ENCODE measurements around the gene CLDN16.

Gene CLDN16

GRCh38 chr3:190384309-190384756 lies 3.6 kb upstream of the CLDN16 start:
- peak; percentile 48 for DNase-seq (ENCODE audit: low spot score)
- TF ChIP-seq, protein P1, sequence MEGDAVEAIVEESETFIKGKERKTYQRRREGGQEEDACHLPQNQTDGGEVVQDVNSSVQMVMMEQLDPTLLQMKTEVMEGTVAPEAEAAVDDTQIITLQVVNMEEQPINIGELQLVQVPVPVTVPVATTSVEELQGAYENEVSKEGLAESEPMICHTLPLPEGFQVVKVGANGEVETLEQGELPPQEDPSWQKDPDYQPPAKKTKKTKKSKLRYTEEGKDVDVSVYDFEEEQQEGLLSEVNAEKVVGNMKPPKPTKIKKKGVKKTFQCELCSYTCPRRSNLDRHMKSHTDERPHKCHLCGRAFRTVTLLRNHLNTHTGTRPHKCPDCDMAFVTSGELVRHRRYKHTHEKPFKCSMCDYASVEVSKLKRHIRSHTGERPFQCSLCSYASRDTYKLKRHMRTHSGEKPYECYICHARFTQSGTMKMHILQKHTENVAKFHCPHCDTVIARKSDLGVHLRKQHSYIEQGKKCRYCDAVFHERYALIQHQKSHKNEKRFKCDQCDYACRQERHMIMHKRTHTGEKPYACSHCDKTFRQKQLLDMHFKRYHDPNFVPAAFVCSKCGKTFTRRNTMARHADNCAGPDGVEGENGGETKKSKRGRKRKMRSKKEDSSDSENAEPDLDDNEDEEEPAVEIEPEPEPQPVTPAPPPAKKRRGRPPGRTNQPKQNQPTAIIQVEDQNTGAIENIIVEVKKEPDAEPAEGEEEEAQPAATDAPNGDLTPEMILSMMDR (IDR thresholded peaks at IDR 0.05; ENCODE audit: extremely low read depth, insufficient read depth, missing control alignments): peak; percentile 48
- in situ Hi-C loops (cut with MboI; ENCODE audit: low pct_unique_long_range_greater_than_20kb, low sequenced_read_pairs, unreplicated experiment): no loop called here

GRCh38 chr3:190385731-190386688 lies 2.0 kb upstream of the CLDN16 start:
- no peak for DNase-seq (ENCODE audit: low spot score)
- in situ Hi-C loops (cut with MboI; ENCODE audit: low pct_unique_long_range_greater_than_20kb, low sequenced_read_pairs, unreplicated experiment): no loop called here
- TF ChIP-seq, protein P1 (IDR thresholded peaks at IDR 0.05; ENCODE audit: extremely low read depth, insufficient read depth, missing control alignments): no peak

DNA sequence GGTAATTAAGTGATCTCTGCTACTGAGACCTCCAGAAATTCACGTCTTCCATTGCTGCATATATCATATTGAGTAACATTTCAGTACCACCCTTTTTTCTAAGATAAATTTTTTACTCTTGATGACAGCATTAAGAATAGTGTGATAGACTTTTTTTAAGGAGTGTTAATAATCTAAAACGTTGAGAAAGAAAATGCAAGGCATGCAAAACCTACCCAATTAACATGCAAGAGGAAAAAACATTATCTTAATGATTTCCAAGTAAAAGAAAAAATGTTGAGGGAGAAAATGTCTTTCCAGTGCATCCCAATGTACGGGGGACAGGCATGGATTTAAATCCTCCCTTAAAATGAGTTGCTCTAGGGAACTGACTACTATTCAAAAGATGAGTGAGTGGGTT lies 740 bp downstream of the CLDN16 start:
- in situ Hi-C loops (cut with MboI; ENCODE audit: low pct_unique_long_range_greater_than_20kb, low sequenced_read_pairs, unreplicated experiment): no loop called here
- TF ChIP-seq, protein P1 (IDR thresholded peaks at IDR 0.05; ENCODE audit: extremely low read depth, insufficient read depth, missing control alignments): no peak
- no peak for DNase-seq (ENCODE audit: low spot score)

GRCh38 chr3:190396001-190396400 lies 8.0 kb downstream of the CLDN16 start:
- TF ChIP-seq, protein P1 (IDR thresholded peaks at IDR 0.05; ENCODE audit: extremely low read depth, insufficient read depth, missing control alignments): no peak
- no peak for DNase-seq (ENCODE audit: low spot score)
- in situ Hi-C loops (cut with MboI; ENCODE audit: low pct_unique_long_range_greater_than_20kb, low sequenced_read_pairs, unreplicated experiment): no loop called here

DNA sequence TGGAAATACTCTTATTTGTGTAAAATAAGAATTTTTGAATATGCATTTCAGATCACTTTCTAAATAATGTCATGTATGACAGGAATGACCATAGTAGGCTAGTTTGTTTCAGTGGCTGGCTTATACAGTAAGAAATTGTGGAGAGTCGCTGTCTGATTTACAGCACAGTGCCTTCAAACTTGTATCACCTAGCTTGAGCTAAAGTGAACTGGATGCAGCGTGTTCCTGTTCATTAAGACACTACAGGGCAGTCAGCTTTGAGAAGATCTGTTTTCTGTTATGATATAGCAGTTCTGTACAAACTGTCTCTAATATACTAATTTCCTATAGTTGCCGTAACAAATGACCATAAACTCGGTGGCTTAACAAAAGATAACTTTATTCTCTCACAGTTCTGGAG lies 9.9 kb downstream of the CLDN16 start:
- in situ Hi-C loops (cut with MboI; ENCODE audit: low pct_unique_long_range_greater_than_20kb, low sequenced_read_pairs, unreplicated experiment): no loop called here
- TF ChIP-seq, protein P1 (IDR thresholded peaks at IDR 0.05; ENCODE audit: extremely low read depth, insufficient read depth, missing control alignments): no peak
- DNase-seq (ENCODE audit: low spot score): no peak

DNA sequence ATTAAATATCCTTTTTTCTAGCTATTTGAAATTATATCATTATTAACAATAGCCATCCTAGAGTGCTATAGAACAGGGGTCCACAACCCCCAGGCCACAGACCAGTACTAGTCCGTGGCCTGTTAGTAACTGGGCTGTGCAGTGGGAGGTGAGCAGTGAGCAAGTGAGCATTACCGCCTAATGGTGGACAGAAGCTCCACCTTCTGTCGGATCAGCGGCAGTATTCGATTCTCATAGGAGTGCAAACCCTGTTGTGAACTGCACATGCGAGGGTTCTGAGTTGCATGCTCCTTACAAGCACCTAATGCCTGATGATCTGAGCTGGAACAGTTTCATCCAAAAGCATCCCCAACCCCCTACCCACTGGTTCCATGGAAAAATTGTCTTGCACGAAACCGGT lies 11.7 kb downstream of the CLDN16 start:
- in situ Hi-C loops (cut with MboI; ENCODE audit: low pct_unique_long_range_greater_than_20kb, low sequenced_read_pairs, unreplicated experiment): no loop called here
- TF ChIP-seq, protein P1 (IDR thresholded peaks at IDR 0.05; ENCODE audit: extremely low read depth, insufficient read depth, missing control alignments): no peak
- no peak for DNase-seq (ENCODE audit: low spot score)
